GM18951 (cell line): ENCODE results near the gene KRT15.

Experiments
- POLR2A ChIP-seq: IDR thresholded peaks from 4 replicates; pipeline ENCODE4 v1.6.1; 2011; ENCODE audit warnings: mild to moderate bottlenecking; ENCODE audit not compliant: insufficient read length, insufficient read depth; ENCODE audit errors: extremely low read depth
- in situ Hi-C: fragments of 300-500 bp; cut with MboI; formaldehyde crosslinking; loops from one replicate; pipeline ENCODE4 v1.12.0; 2022; ENCODE audit warnings: low sequenced_read_pairs, mixed read lengths, inconsistent platforms; ENCODE audit not compliant: unreplicated experiment

KRT15 gene

DNA sequence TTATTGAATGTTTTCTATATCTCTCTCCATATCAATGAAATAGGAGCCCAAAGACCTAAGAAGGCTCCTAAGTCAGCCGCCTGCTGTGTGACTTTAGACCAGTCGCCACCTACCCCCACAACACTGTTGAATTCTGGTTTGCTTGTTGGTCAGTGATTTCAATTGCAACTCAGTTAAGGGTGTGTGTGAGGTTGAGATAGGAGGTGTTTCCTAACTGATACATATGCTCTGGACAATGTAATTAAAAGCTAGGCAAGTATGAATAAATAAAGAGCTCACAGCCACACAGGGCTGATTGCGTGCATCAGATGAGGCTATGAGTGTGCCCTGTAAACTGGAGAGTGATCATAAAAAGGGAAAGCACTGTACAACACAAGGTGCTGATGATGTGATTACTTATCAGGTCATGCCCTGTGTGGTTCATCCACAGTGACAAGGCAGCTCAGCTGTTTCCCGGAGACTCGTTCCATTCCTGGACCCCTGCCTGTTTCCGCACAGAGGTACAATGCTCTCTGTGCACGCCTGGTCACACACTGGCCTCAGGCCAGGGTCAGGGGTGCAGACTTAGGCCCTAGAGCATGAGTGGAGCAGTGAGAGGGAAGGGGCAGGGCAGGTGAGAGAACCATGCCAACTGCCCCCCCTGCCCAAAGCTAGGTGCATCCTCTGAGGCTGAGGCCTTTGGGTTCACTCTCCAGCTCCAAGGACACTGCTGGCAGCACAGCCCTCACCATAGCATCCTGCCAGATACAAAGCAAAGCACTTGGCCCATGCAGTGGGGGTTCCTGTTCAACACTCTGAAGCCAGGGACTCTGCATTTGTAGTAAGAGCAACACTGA, 34.5 kb downstream of the KRT15 start:
- in situ Hi-C loops: no loop called here
- TF ChIP-seq POLR2A: no peak

- in situ Hi-C loops: no loop called here
These were observed 35.2 kb downstream of the KRT15 start for GRCh38 chr17:41483531-41483930.

GRCh38 chr17:41481036-41481435, 37.7 kb downstream of the KRT15 start, which contains the start of gene KRT35:
Gene KRT35 (minus strand): TSS chr17:41481151. CDS start chr17:41481097, 54 bp downstream.
- in situ Hi-C loops: no loop called here
- no peak for TF ChIP-seq POLR2A

More at GRCh38 chr17:41483531-41483930, 35.2 kb downstream of the KRT15 start:
- no peak for TF ChIP-seq POLR2A

DNA sequence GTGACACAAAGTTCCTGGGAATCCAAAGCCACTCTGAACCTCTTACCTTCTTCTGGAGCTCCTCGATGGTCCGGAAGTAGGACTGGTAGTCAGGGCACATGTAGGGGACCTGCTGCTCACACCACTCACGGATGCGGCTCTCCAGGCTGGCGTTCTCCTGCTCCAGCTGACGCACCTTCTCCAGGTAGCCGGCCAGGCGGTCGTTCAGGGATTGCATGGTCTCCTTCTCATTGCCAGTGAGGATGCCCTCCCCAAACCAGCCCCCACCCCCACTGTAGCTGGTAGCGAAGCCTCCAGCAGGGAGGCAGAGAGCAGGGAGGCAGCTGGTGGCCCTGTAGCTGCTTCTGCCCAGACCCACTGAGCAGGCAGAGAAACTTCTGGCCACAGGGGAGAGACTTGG, 38.1 kb downstream of the KRT15 start:
- in situ Hi-C loops: no loop called here
- no peak for TF ChIP-seq POLR2A

DNA sequence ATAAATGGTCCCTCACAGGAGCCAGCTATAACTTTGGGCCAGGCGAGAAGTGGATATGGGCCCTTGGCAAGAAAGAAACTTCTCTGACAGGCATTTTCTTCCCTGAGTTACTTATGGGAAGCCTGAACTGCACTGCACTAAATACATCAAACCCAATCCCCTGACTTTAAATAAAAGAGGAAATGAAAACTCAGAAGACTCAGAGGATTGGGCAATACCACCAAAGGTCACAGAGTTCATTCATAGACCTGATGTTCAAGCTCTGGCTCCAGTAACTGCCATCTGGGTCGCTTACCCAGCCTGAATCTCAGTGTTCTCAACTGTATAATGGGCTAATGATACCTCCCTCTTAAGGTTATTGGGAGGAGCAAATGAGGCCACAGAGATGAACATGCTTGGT, 38.6 kb downstream of the KRT15 start:
- TF ChIP-seq POLR2A: no peak
- in situ Hi-C loops: no loop called here

DNA sequence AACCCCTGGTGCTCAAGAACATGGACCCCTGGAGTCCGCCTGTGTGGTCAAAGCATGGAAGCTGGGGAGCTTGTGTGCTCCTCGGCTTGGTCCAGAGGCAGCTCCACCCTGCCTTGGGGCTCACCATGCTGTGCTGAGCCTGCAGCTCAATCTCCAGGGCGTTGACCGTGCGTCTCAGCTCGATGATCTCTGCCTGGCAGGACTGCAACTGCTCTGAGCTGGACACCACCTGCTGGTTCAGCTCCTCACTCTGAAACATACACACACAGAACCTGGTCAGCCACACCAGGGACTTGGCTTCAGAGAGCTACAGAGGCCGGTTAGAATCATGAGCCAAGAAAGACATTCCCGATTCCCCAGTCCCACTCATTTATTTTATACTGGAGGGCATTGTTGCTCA, 40.5 kb downstream of the KRT15 start:
- in situ Hi-C loops: no loop called here

DNA sequence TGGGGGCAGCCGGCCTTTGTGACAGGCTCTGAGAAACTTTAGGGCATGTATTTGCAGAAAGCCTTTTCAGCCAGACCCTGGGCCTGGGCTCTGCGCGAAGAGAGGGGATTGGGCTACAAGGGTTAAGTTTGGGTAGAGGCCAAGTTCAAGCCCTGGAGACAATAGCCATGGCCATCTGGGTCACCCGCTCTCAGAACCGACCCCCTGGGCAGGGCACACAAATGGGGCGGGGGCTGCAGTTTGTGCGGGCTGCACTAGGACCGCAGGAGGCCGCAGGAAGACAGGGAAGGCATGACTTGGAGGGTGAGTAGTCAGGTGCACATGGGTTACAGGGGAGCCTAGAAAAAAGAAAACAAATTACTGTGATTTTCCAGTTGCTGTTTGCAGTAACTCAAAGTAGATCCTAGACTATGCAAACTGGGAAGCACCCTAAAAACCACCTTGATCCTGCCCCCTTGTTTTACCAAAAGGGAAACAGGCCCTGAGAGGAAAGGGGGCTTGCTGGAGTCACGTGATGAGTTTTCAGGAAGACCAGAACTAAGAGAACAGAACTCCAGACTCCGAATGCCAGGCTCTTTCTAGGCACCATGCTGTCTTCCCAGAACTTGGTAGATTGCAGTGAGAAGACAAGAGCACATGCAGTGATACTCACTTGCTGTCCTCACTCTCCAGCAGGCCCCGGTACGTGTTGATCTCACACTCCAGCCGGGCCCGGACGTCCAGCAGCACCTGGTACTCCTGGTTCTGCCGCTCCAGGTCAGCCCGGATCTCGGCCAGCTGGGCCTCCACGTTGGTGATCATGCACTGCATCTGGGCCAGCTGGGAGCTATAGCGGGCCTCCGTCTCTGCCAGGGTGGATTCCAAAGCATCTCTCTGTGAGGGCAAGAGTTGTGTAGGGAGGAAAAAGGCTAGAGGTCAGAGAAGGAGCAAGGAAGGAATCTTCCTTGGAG, 41.5 kb downstream of the KRT15 start:
- in situ Hi-C loops: no loop called here

More for the DNA sequence above, 40.5 kb downstream of the KRT15 start:
- no peak for TF ChIP-seq POLR2A

GRCh38 chr17:41475421-41475820, 43.3 kb downstream of the KRT15 start:
- in situ Hi-C loops: no loop called here
- TF ChIP-seq POLR2A: no peak

More for the DNA sequence above, 41.5 kb downstream of the KRT15 start:
- no peak for TF ChIP-seq POLR2A

DNA sequence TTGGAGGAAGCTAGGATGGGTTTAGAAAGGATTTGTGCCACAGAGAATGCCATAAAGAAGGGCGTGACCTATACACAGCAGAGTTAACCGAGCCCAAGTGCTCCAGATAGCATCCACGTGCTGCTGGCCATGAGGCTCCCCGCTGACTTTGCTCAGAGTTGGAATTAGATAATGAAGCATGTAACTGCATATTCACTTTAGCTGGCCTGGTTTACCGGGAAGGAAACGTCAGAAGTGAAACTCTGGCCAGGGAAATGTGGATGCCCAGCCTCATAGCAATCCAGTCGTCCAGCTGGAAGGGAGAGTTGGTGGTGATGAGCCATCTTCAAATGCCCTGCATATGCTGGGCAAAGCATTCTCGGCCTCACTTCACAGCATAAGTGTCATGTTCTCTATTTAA, 43.8 kb downstream of the KRT15 start:
- in situ Hi-C loops: no loop called here
- no peak for TF ChIP-seq POLR2A

DNA sequence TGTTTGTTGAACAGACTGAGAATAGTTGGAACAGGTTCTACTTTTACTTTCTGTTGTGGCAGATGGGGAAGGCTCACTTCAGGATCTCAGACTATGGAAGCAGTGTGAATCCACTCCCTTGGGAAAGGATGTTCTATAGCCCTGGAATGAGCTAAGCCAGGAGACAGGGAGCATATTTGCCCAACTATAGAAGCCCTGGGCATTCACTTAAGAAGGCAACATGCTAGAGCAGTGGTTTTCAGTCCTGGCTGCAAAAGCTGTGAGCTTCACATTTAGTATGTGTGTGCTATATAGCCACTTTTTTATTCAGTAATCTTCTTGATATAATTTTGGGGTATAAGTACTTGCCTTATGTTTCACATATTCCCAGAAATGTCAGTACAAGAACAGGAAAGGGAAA, 50.3 kb downstream of the KRT15 start:
- in situ Hi-C loops: no loop called here
- TF ChIP-seq POLR2A: no peak

- in situ Hi-C loops: no loop called here
- no peak for TF ChIP-seq POLR2A
These were observed 51.1 kb downstream of the KRT15 start for GRCh38 chr17:41467561-41467960.

GRCh38 chr17:41466988-41467387, 51.7 kb downstream of the KRT15 start, which contains the start of gene KRT32:
Gene KRT32 (minus strand): TSS chr17:41467386. CDS start chr17:41467325, 61 bp downstream.
- in situ Hi-C loops: no loop called here
- TF ChIP-seq POLR2A: no peak

DNA sequence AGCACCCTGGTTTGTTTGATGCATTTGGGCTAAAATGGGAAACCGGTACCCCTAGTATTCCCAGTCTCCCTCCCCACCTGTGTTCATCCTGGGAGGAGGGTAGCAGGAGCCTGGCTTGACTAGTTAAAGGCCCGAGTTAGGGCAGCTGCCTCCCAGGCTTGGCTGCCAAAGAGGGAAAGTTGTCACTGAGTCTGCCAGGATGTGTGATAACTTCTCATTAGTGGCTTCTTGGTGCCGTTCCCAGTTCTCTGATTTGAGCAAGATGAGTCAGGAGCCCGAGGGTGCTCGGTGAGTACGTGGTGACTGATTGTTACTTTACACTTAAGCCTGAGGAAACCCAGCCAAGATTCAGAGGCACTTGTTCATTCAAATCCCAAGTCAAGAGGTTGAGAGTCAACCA, 54.0 kb downstream of the KRT15 start:
- in situ Hi-C loops: no loop called here
- no peak for TF ChIP-seq POLR2A
